GM19395 (cell line): ENCODE data around the gene SIGLEC14.

Experiments
- ATAC-seq: cut with Tn5 transposase; IDR thresholded peaks from one replicate; pipeline ENCODE4 v1.9.1; 2021; ENCODE audit warnings: mild to moderate bottlenecking, moderate library complexity; ENCODE audit not compliant: unreplicated experiment

The SIGLEC14 gene

GRCh38 chr19:51626675-51627074 lies 19.9 kb downstream of the SIGLEC14 start:
- no peak for ATAC-seq

- ATAC-seq, result peak; percentile 66
Observed at GRCh38 chr19:51621178-51621577, 25.4 kb downstream of the SIGLEC14 start.

- no peak for ATAC-seq
Observed at GRCh38 chr19:51615991-51616390, 30.6 kb downstream of the SIGLEC14 start.

DNA sequence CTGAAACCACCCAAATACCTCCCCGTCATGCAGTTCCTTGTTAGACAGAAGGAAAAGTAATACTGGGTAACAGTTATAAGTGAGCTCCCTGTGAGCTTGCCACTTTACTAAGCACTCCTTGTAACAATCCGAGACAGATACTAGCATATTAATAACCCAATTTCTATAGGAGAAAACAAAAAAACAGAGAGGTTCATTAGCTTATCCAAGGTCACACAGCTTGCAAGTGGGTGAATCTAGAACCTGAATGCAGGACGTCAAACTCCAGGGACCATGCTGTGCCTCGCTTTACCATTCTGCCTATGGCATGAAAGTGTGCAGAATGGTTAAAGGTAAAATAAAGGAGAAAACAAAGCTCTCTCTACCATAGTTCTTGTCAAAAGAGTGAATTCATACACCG lies 31.8 kb downstream of the SIGLEC14 start:
- ATAC-seq, result no peak

GRCh38 chr19:51610576-51610975 lies 36.0 kb downstream of the SIGLEC14 start:
- ATAC-seq, result no peak

DNA sequence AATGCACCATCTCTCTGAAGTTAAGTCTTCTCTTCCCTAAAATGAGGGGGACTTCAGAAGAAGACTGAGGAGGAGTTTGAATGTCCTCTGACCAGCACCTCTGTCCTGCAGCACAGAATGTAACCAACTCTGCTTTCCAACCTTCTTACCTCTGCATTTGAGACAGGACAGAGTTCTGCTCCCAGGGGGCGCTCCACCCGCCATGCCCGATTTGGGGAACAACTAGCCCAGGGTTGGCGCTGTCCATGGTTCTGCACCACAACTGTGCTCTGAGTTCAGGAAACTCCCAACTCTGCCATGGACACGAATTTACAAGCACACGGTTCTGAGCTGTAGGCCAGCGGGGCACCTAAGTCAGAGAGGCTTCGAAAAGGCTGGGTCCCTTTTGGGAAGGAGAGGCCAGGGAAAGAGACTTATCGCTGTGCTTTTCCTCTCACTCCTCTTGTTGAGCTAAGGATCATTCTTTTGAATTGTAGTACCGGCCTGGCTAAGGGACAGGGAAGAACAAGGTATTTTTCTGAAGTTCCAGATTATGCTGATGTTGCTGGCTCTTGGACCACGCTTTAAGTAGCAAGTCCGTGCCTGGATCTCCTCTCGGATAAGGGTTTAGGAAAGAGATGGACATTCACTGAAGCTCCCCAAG lies 38.6 kb downstream of the SIGLEC14 start:
- ATAC-seq, result no peak

GRCh38 chr19:51607077-51607476 lies 39.5 kb downstream of the SIGLEC14 start:
- ATAC-seq, result peak; percentile 96

- ATAC-seq, result no peak
Observed at GRCh38 chr19:51602189-51602854, 44.3 kb downstream of the SIGLEC14 start.

DNA sequence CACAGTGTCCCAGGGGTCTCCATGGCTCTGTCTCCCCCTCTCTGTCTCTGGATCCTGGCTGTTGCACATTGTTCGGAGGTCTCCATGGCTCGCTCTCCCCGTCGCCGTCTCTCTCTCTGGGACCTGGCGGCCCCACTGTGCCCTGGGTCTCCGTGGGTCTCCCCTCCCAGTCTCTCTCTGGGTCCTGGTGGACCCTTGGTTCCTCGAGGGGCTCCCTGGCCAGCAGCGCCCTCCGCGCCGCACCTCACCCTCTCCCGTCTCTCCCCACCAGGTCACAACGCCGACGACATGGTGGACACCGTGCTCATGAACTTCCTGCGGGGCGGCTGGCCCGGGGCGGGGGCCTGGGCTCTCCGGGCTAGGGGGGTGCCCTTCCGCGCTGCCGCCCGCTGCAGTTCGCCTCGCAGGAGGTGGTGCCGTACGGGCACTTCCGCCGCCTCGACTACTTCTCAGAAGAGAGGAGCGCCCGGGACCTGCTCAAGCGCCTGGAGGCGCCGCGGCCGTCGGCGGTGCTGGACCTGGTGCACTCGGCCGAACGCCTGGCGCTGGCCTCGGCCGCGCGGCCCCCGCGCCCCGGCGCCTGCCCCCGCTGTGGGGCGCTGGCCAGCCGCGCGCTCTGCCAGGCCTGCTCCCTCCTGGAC lies 45.6 kb downstream of the SIGLEC14 start:
- ATAC-seq, result no peak

DNA sequence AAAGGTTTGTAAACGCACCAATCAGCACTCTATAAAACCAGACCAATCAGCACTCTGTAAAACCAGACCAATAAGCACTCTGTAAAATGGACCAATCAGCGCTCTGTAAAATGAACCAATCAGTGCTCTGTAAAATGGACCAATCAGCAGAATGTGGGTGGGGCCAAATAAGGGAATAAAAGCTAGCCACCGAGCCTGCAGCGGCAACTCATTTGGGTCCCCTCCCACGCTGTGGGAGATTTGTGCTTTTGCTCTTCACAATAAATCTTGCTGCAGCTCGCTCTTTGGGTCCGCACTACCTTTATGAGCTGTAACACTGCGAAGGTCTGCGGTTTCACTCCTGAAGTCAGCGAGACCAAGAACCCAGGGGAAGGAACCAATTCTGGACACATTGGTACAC lies 47.5 kb downstream of the SIGLEC14 start:
- ATAC-seq, result no peak

DNA sequence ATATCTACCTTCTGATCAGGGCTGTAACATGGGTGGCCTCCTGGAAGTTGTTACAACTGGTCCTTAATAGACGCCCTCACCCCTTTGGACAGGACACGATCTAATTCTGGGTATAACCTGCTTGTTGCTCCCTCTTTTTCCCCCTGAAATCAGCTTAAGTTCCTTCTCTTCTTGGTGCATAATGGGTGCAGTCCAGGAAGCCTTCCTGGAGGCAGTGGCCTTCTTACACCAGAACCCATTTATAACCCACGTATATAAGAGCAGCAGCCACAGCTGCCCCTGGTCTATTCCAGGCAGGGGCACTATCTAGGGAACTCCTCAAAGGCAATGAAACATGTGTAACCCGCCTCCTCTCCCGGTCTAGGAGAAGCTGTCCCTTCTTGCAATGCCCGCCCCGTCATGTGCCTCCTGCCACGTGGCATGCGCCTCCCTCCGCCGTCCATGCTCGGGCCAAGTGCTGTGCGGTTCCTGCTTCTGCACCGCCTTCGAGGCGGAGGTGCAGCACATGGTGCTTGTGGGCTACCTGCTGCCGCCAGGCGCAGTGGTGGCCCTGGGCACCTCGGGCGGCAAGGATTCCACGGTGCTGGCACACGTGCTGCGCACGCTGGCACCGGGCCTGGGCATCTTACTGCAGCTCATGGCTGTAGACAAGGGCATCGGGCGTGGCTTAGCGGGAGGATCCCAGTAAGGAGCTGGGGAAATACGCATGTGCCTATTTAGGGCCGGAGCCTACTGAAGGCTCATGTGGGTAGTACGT lies 48.3 kb downstream of the SIGLEC14 start:
- no peak for ATAC-seq

GRCh38 chr19:51595190-51596175 lies 51.1 kb downstream of the SIGLEC14 start:
- ATAC-seq, result no peak

DNA sequence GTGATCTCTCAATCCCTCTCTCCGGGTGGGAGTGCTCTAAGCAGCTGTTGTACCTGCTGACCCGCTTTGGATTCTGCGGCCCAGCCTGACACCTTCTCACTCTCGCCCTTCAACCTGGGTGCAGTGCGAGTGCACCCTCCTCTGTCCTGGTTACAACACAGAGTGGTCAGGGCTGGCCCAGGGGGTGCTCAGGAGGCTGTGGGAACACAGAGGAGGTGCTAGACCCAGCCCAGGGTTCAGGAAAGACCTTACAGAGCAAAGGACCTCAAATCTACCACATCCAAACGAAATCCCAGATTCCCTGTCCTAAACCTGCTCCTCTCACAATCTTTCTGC lies 51.9 kb downstream of the SIGLEC14 start:
- ATAC-seq, result no peak

GRCh38 chr19:51593969-51594773 lies 52.5 kb downstream of the SIGLEC14 start:
- ATAC-seq, result peak; percentile 98

- ATAC-seq, result no peak
Observed at GRCh38 chr19:51593138-51593890, 53.3 kb downstream of the SIGLEC14 start.
